ENCODE results near the gene ALS2CL.

Gene ALS2CL

GRCh38 chr3:46676601-46677410 lies 16.7 kb downstream of the ALS2CL start:
- DNase-seq (ENCODE audit: low read depth in 2 of 2), result no peak

GRCh38 chr3:46675843-46676567 lies 17.5 kb downstream of the ALS2CL start:
- DNase-seq (ENCODE audit: low read depth in 2 of 2), result no peak

GRCh38 chr3:46675426-46675825 lies 18.1 kb downstream of the ALS2CL start:
- no peak for DNase-seq (ENCODE audit: low read depth in 2 of 2)

GRCh38 chr3:46674031-46674845 lies 19.2 kb downstream of the ALS2CL start:
- no peak for DNase-seq (ENCODE audit: low read depth in 2 of 2)

- DNase-seq (ENCODE audit: low read depth in 2 of 2), result no peak
These were observed 20.1 kb downstream of the ALS2CL start for GRCh38 chr3:46673151-46674030.

- DNase-seq (ENCODE audit: low read depth in 2 of 2), result no peak
These were observed 21.2 kb downstream of the ALS2CL start for GRCh38 chr3:46672349-46672695.

- DNase-seq (ENCODE audit: low read depth in 2 of 2), result no peak
These were observed 21.7 kb downstream of the ALS2CL start for GRCh38 chr3:46671541-46672348.

GRCh38 chr3:46670891-46671427 lies 22.5 kb downstream of the ALS2CL start:
- no peak for DNase-seq (ENCODE audit: low read depth in 2 of 2)

GRCh38 chr3:46670000-46670890 lies 23.2 kb downstream of the ALS2CL start:
- DNase-seq (ENCODE audit: low read depth in 2 of 2), result no peak

GRCh38 chr3:46669191-46669999 lies 24.1 kb downstream of the ALS2CL start:
- DNase-seq (ENCODE audit: low read depth in 2 of 2), result no peak

- DNase-seq (ENCODE audit: low read depth in 2 of 2), result no peak
These were observed 24.9 kb downstream of the ALS2CL start for GRCh38 chr3:46668591-46668990.

GRCh38 chr3:46668116-46668515 lies 25.4 kb downstream of the ALS2CL start:
- DNase-seq (ENCODE audit: low read depth in 2 of 2), result no peak

- no peak for DNase-seq (ENCODE audit: low read depth in 2 of 2)
These were observed 25.8 kb downstream of the ALS2CL start for GRCh38 chr3:46667657-46668056.

GRCh38 chr3:46667061-46667621 lies 26.3 kb downstream of the ALS2CL start:
- no peak for DNase-seq (ENCODE audit: low read depth in 2 of 2)

- DNase-seq (ENCODE audit: low read depth in 2 of 2), result no peak
These were observed 27.0 kb downstream of the ALS2CL start for GRCh38 chr3:46666453-46666845.

GRCh38 chr3:46665763-46666452 lies 27.6 kb downstream of the ALS2CL start:
- no peak for DNase-seq (ENCODE audit: low read depth in 2 of 2)

- DNase-seq (ENCODE audit: low read depth in 2 of 2), result no peak
These were observed 28.3 kb downstream of the ALS2CL start for GRCh38 chr3:46664971-46665762.
